HEK293 (cell line): ENCODE measurements around the gene CPXM2.

Experiments
- ZNF121 ChIP-seq: fragments of 450-650 bp; formaldehyde crosslinking; IDR thresholded peaks from 2 replicates; pipeline ENCODE4 v1.5.1; 2016; ENCODE audit warnings: missing biosample characterization, missing genetic modification characterization
- ZNF311 ChIP-seq: fragments of 450-650 bp; formaldehyde crosslinking; IDR thresholded peaks from 2 replicates; pipeline ENCODE4 v1.5.1; 2017; ENCODE audit warnings: missing biosample characterization, missing genetic modification characterization, borderline replicate concordance
- ZNF426 ChIP-seq: fragments of 450-650 bp; formaldehyde crosslinking; IDR thresholded peaks from 2 replicates; pipeline ENCODE4 v1.5.1; 2017; ENCODE audit warnings: missing biosample characterization, missing genetic modification characterization, mild to moderate bottlenecking, inconsistent platforms, moderate library complexity

DNA sequence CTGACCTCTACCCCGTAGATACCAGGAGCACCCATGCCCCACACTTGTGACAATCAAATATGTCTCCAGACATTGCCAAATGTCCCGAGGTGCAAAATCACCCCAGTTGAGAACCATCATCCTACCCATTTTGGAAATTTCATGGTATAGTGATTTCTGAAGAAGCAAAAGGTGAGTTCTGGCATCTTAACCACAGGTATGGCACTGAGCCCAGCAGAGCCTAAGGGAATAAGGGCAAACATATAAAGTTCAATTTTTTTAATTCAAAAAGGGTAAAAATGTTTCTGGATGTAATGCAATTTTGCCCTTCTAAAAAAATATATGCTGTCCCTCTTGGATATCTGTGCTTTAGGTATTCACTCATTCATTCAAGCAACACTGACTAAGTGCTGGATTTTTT is 30.5 kb upstream of the CPXM2 start:
- TF ChIP-seq ZNF121 (tag by site-specific recombination) = no peak
- TF ChIP-seq ZNF311 (tag by site-specific recombination) = no peak
- no peak for TF ChIP-seq ZNF426 (tag by site-specific recombination)
